SH-SY5Y (cell line): ENCODE results near the gene DOC2A.

ENCODE experiments used
- GATA2 ChIP-seq: IDR thresholded peaks from 2 replicates; pipeline ENCODE4 v1.6.1; 2011; ENCODE audit warnings: mild to moderate bottlenecking, low read depth, low read length
- GATA3 ChIP-seq: IDR thresholded peaks from 2 replicates; pipeline ENCODE4 v1.6.1; 2011; ENCODE audit warnings: low read depth, mild to moderate bottlenecking, low read length, moderate library complexity

DOC2A gene

GRCh38 chr16:30032083-30032819, 21.4 kb upstream of the DOC2A start:
- TF ChIP-seq GATA3 (no peak), GATA2 (no peak)

- no peak for TF ChIP-seq GATA3
- TF ChIP-seq GATA2: no peak
Observed at GRCh38 chr16:30031477-30031918, 20.7 kb upstream of the DOC2A start.

GRCh38 chr16:30030841-30031413, 20.1 kb upstream of the DOC2A start, which contains the start of gene TLCD3B:
TLCD3B (minus strand) TSS chr16:30031271; CDS start chr16:30030527, 744 bp downstream.
- TF ChIP-seq GATA2: no peak
- no peak for TF ChIP-seq GATA3

- TF ChIP-seq GATA3 (no peak), GATA2 (no peak)
Observed at GRCh38 chr16:30030011-30030685, 19.3 kb upstream of the DOC2A start.

- TF ChIP-seq GATA2: no peak
Observed at GRCh38 chr16:30028438-30029076, 17.7 kb upstream of the DOC2A start.

- no peak for TF ChIP-seq GATA2
- TF ChIP-seq GATA3: no peak
Observed at GRCh38 chr16:30027588-30028437, 17.0 kb upstream of the DOC2A start.

GRCh38 chr16:30026449-30026848, 15.6 kb upstream of the DOC2A start:
- TF ChIP-seq GATA3 (no peak), GATA2 (no peak)

GRCh38 chr16:30025574-30025973, 14.7 kb upstream of the DOC2A start:
- TF ChIP-seq GATA3 (no peak), GATA2 (no peak)

GRCh38 chr16:30025156-30025555, 14.3 kb upstream of the DOC2A start:
- TF ChIP-seq GATA2: no peak
- no peak for TF ChIP-seq GATA3

GRCh38 chr16:30024451-30024850, 13.6 kb upstream of the DOC2A start:
- no peak for TF ChIP-seq GATA2
- TF ChIP-seq GATA3: no peak

GRCh38 chr16:30023586-30023985, 12.8 kb upstream of the DOC2A start:
- TF ChIP-seq GATA3 (no peak), GATA2 (no peak)

GRCh38 chr16:30022887-30023286, 12.1 kb upstream of the DOC2A start, which contains the start of gene C16orf92:
C16orf92 (plus strand) TSS chr16:30023198; CDS start chr16:30023341, 143 bp downstream.
- TF ChIP-seq GATA3: no peak

GRCh38 chr16:30018731-30019158, 7.9 kb upstream of the DOC2A start:
- TF ChIP-seq GATA3: no peak
- no peak for TF ChIP-seq GATA2
